Calu3 (cell line): ENCODE data around the gene OPRD1. TPM values are rescaled to one million over a fixed set of nuclear protein-coding genes. Genes with fewer than 3 reads are reported as not detected.
"Not testable (repeated sequence)": the region's sequence is repeated elsewhere in the genome, so short reads cannot be mapped to it uniquely, and the experiment has no call there.

ENCODE experiments used
- BruUV-seq: library from RNA; stranded (reverse); fragments of 400-500 nt; replicated peaks from 2 replicates; lab custom pipeline; 2021; lab: Mats Ljungman, UMichigan
- CTCF ChIA-PET: fragments of 300-600 bp; sonication (Branson Sonifier 250); formaldehyde crosslinking; loops from one replicate; lab custom pipeline; 2022; ENCODE audit warnings: antibody characterized with exemption; lab: Charles Lee
- DNase-seq: peaks from one replicate; pipeline ENCODE4 v3.0.0; 2022
- H3K27ac Mint-ChIP-seq: one replicate; pipeline ENCODE4 v1.8.0; 2022; ENCODE audit warnings: mixed read lengths; ENCODE audit not compliant: unreplicated experiment
- H3K27me3 Mint-ChIP-seq: one replicate; pipeline ENCODE4 v1.8.0; 2022; ENCODE audit warnings: mixed read lengths; ENCODE audit not compliant: unreplicated experiment
- H3K36me3 Mint-ChIP-seq: one replicate; pipeline ENCODE4 v1.8.0; 2022; ENCODE audit warnings: mild to moderate bottlenecking, moderate library complexity, mixed read lengths; ENCODE audit not compliant: insufficient read depth, unreplicated experiment
- H3K4me1 Mint-ChIP-seq: one replicate; pipeline ENCODE4 v1.8.0; 2022; ENCODE audit warnings: mild to moderate bottlenecking, low read depth, mixed read lengths; ENCODE audit not compliant: unreplicated experiment
- H3K4me3 Mint-ChIP-seq: one replicate; pipeline ENCODE4 v1.8.0; 2022; ENCODE audit warnings: mild to moderate bottlenecking, low read depth, moderate library complexity, mixed read lengths; ENCODE audit not compliant: unreplicated experiment
- H3K9me3 Mint-ChIP-seq: one replicate; pipeline ENCODE4 v1.8.0; 2022; ENCODE audit warnings: low read depth, mixed read lengths; ENCODE audit not compliant: unreplicated experiment
- intact Hi-C: fragments of 100-400 bp; cut with micrococcal nuclease; formaldehyde crosslinking; loops from one replicate; pipeline ENCODE4 v1.10.0; 2022; ENCODE audit not compliant: unreplicated experiment
- total RNA-seq: library from RNA; stranded (reverse); gene quantifications from 2 replicates; pipeline ENCODE4 v1.2.3, GENCODE V29; 2022
- TF ChIP-seq, protein P1 (sequence below): fragments of 200-600 bp; IDR thresholded peaks from one replicate; pipeline ENCODE4 v1.8.0; 2022; ENCODE audit warnings: antibody characterized with exemption; ENCODE audit not compliant: unreplicated experiment

OPRD1 gene
- total RNA-seq, 1 experiment from 2014 or later = 0.07 TPM

GRCh38 chr1:28789412-28789811 lies 22.6 kb upstream of the OPRD1 start:
- Mint-ChIP-seq H3K36me3 (peaks cover 11% of the 10 kb centered on the region), H3K9me3 (no peaks in the 10 kb centered on the region), H3K4me1 (peaks cover 11% of the 10 kb centered on the region), H3K27me3 (peaks cover 59% of the 10 kb centered on the region), H3K27ac (no peak overlapping the region), H3K4me3 (no peak overlapping the region)
- CTCF ChIA-PET = no interaction called here
- DNase-seq = no peak
- TF ChIP-seq, protein P1, sequence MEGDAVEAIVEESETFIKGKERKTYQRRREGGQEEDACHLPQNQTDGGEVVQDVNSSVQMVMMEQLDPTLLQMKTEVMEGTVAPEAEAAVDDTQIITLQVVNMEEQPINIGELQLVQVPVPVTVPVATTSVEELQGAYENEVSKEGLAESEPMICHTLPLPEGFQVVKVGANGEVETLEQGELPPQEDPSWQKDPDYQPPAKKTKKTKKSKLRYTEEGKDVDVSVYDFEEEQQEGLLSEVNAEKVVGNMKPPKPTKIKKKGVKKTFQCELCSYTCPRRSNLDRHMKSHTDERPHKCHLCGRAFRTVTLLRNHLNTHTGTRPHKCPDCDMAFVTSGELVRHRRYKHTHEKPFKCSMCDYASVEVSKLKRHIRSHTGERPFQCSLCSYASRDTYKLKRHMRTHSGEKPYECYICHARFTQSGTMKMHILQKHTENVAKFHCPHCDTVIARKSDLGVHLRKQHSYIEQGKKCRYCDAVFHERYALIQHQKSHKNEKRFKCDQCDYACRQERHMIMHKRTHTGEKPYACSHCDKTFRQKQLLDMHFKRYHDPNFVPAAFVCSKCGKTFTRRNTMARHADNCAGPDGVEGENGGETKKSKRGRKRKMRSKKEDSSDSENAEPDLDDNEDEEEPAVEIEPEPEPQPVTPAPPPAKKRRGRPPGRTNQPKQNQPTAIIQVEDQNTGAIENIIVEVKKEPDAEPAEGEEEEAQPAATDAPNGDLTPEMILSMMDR = no peak
- intact Hi-C loops = loop anchor here (5.0 to 10.0 kb wide), 2 partner anchors 243 to 415 kb away; no protein-coding TSS in a partner anchor
- BruUV-seq = no TSS peak

- BruUV-seq = no TSS peak
- H3K9me3 Mint-ChIP-seq = no peaks in the 10 kb centered on the region
- peaks cover 59% of the 10 kb centered on the region for H3K27me3 Mint-ChIP-seq
- no peak overlapping the region for H3K4me3 Mint-ChIP-seq
- H3K27ac Mint-ChIP-seq = no peak overlapping the region
- H3K36me3 Mint-ChIP-seq = peaks cover 11% of the 10 kb centered on the region
- intact Hi-C loops = loop anchor here (5.0 to 10.0 kb wide), 2 partner anchors 242 to 415 kb away; no protein-coding TSS in a partner anchor
- TF ChIP-seq, protein P1 = no peak
- CTCF ChIA-PET = no interaction called here
- no peak for DNase-seq
- H3K4me1 Mint-ChIP-seq = peaks cover 10% of the 10 kb centered on the region
Observed at GRCh38 chr1:28789816-28790215, 22.2 kb upstream of the OPRD1 start.

DNA sequence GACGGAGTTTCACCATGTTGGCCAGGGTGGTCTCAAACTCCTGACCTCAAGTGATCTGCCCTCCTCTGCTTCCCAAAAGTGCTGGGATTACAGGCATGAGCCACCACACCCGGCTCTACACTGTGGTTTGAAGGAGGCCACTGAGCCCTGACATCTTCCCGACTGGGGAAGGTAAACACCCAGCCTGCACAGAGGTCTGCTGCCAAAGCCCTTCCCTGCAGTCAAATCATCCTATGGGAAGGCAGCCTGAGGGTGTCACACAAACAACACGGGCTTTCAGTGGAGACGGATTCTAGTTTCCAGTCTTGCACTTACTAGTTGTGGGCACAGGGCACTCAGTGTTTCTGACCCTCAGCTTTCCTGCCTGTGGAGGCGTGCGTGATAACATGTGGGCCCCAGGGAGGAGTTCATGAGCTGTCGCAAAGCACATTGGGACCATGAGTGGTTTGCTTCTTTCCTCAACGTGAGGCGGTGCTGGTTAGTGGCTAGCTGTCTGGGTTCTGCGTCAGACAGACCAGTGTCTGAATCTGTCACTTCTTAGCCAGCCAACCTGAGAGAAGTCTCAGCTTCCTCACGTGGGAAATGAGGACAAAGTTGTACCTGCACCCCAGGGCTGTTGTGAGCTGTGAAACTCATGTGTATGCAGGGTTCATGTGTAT lies 21.5 kb upstream of the OPRD1 start:
- peaks cover 5% of the 10 kb centered on the region for H3K36me3 Mint-ChIP-seq
- no peak overlapping the region for H3K4me3 Mint-ChIP-seq
- intact Hi-C loops = no loop called here
- no peak overlapping the region for H3K27ac Mint-ChIP-seq
- no peaks in the 10 kb centered on the region for H3K9me3 Mint-ChIP-seq
- TF ChIP-seq, protein P1 = no peak
- H3K27me3 Mint-ChIP-seq = peaks cover 59% of the 10 kb centered on the region
- CTCF ChIA-PET = interaction anchor here (0.6 to 1.1 kb wide), 2 partner anchors 87 to 214 kb away, joined by 5 read pairs; no protein-coding TSS in a partner anchor
- DNase-seq = no peak
- no TSS peak for BruUV-seq
- H3K4me1 Mint-ChIP-seq = peaks cover 3% of the 10 kb centered on the region

- H3K27ac Mint-ChIP-seq, H3K9me3 Mint-ChIP-seq, intact Hi-C loops, BruUV-seq, H3K4me1 Mint-ChIP-seq, H3K4me3 Mint-ChIP-seq, H3K36me3 Mint-ChIP-seq, DNase-seq: not testable (repeated sequence)
- CTCF ChIA-PET = interaction anchor here (0.6 to 1.1 kb wide), 2 partner anchors 85 to 243 kb away, joined by 5 to 6 read pairs; no protein-coding TSS in a partner anchor
- H3K27me3 Mint-ChIP-seq = peaks cover 72% of the 10 kb centered on the region
Observed at GRCh38 chr1:28791929-28792328, 20.0 kb upstream of the OPRD1 start.

GRCh38 chr1:28792644-28793121 lies 19.3 kb upstream of the OPRD1 start:
- CTCF ChIA-PET = interaction anchor here (2.0 kb wide), 1 partner anchor 68 kb away, joined by 6 read pairs; no protein-coding TSS in a partner anchor
- intact Hi-C loops = no loop called here
- no TSS peak for BruUV-seq
- TF ChIP-seq, protein P1 = no peak
- Mint-ChIP-seq H3K4me1 (no peaks in the 10 kb centered on the region), H3K27ac (no peak overlapping the region), H3K36me3 (peaks cover 5% of the 10 kb centered on the region), H3K4me3 (no peak overlapping the region), H3K27me3 (peaks cover 78% of the 10 kb centered on the region), H3K9me3 (no peaks in the 10 kb centered on the region)
- DNase-seq = no peak

- H3K27me3 Mint-ChIP-seq = peaks cover 73% of the 10 kb centered on the region
- BruUV-seq, H3K9me3 Mint-ChIP-seq, DNase-seq, H3K4me3 Mint-ChIP-seq, intact Hi-C loops, H3K4me1 Mint-ChIP-seq, H3K27ac Mint-ChIP-seq, H3K36me3 Mint-ChIP-seq: not testable (repeated sequence)
- CTCF ChIA-PET = interaction anchor here (1.1 to 2.0 kb wide), 2 partner anchors 66 to 83 kb away, joined by 3 to 6 read pairs; no protein-coding TSS in a partner anchor
Observed at GRCh38 chr1:28794582-28794981, 17.4 kb upstream of the OPRD1 start.
